Panc1 (cell line): ENCODE results near the gene ABI3BP. TPM values are rescaled to one million over a fixed set of nuclear protein-coding genes. Genes with fewer than 3 reads are reported as not detected.

Source experiments
- ATAC-seq: fragments of 200-7000 bp; cut with Tn5 transposase; 2 replicates; pipeline ENCODE4 v1.9.1; 2020; ENCODE audit warnings: mild to moderate bottlenecking, moderate library complexity
- BruUV-seq: library from RNA; stranded (reverse); fragments of 400-500 nt; replicated peaks from 2 replicates; lab custom pipeline; 2021; lab: Mats Ljungman, UMichigan
- CTCF ChIA-PET: fragments of 300-600 bp; sonication (Branson Sonifier 250); formaldehyde crosslinking; loops from one replicate; lab custom pipeline; 2022; ENCODE audit warnings: antibody characterized with exemption; lab: Charles Lee
- POLR2A ChIA-PET: fragments of 300-600 bp; sonication (Branson Sonifier 250); formaldehyde crosslinking; loops from one replicate; lab custom pipeline; 2022; ENCODE audit warnings: antibody characterized with exemption; lab: Charles Lee
- DNase-seq: peaks from one replicate; pipeline ENCODE4 v3.0.0-alpha.2; 2010; ENCODE audit warnings: low read depth, low spot score
- H3K27ac ChIP-seq: 2 replicates; pipeline ENCODE4 v1.5.1; 2011; ENCODE audit warnings: mild to moderate bottlenecking, low read length, inconsistent platforms
- H3K27me3 ChIP-seq: fragments of 200-500 bp; sonication (Bioruptor generic); 2 replicates; pipeline ENCODE4 v1.6.0; 2014; ENCODE audit warnings: low read length, inconsistent platforms; ENCODE audit not compliant: control insufficient read depth, insufficient read depth
- H3K36me3 ChIP-seq: fragments of 200-500 bp; sonication (Bioruptor generic); 2 replicates; pipeline ENCODE4 v1.5.1; 2014; ENCODE audit warnings: inconsistent platforms, mild to moderate bottlenecking, low read length, moderate library complexity; ENCODE audit not compliant: control insufficient read depth, insufficient read depth
- H3K4me1 ChIP-seq: 2 replicates; pipeline ENCODE4 v1.5.1; 2011; ENCODE audit warnings: inconsistent platforms, mild to moderate bottlenecking, low read length, moderate library complexity; ENCODE audit not compliant: control insufficient read depth, insufficient read depth
- H3K4me3 ChIP-seq, 2 experiments: 2 replicates each; pipeline ENCODE4 v1.5.1; 2011 to 2012; ENCODE audit warnings: low read depth in 2 of 2, low read length in 2 of 2, mild to moderate bottlenecking in 2 of 2, inconsistent platforms in 1 of 2, moderate library complexity in 1 of 2
- H3K9me3 ChIP-seq: fragments of 200-500 bp; sonication (Bioruptor generic); 2 replicates; pipeline ENCODE4 v1.5.1; 2014; ENCODE audit warnings: low read depth, mild to moderate bottlenecking, inconsistent platforms, low read length, moderate library complexity; ENCODE audit not compliant: control insufficient read depth, insufficient read depth
- CTCF ChIP-seq: fragments of 450-650 bp; IDR thresholded peaks from 2 replicates; pipeline ENCODE4 v1.5.1; 2017; ENCODE audit warnings: mild to moderate bottlenecking
- POLR2AphosphoS5 ChIP-seq: IDR thresholded peaks from 2 replicates; pipeline ENCODE4 v1.6.1; 2012; ENCODE audit warnings: mild to moderate bottlenecking, low read depth, low read length, moderate library complexity
- REST ChIP-seq, 2 experiments: IDR thresholded peaks; 2 replicates each; pipeline ENCODE4 v1.6.1; 2011 to 2012; ENCODE audit warnings: low read depth in 2 of 2, control low read depth in 1 of 2, low read length in 1 of 2, mild to moderate bottlenecking in 1 of 2, moderate library complexity in 1 of 2; ENCODE audit not compliant: insufficient read depth in 1 of 2
- SIN3A ChIP-seq: IDR thresholded peaks from 2 replicates; pipeline ENCODE4 v1.6.1; 2012; ENCODE audit warnings: low read depth, mild to moderate bottlenecking, low read length, moderate library complexity, borderline replicate concordance; ENCODE audit not compliant: insufficient read depth
- TCF7L2 ChIP-seq: IDR thresholded peaks from 2 replicates; pipeline ENCODE4 v1.6.1; 2011; ENCODE audit warnings: mild to moderate bottlenecking, low read depth, low read length, inconsistent platforms
- in situ Hi-C: cut with HindIII; loops from 2 replicates; pipeline ENCODE4 v1.10.0; 2016; ENCODE audit warnings: low sequenced_read_pairs, low pct_unique_long_range_greater_than_20kb
- intact Hi-C: fragments of 100-400 bp; cut with micrococcal nuclease; formaldehyde crosslinking; loops from one replicate; pipeline ENCODE4 v1.10.0; 2022; ENCODE audit not compliant: unreplicated experiment
- total RNA-seq: library from RNA; stranded (reverse); gene quantifications from one replicate; pipeline ENCODE4 v1.2.1, GENCODE V29; 2021; ENCODE audit not compliant: unreplicated experiment

The ABI3BP gene
- total RNA-seq, 1 experiment from 2014 or later: 0.21 TPM

GRCh38 chr3:100868096-100868495 is 125.1 kb downstream of the ABI3BP start:
- Histone ChIP-seq H3K4me1 (no peaks in the 10 kb centered on the region), H3K4me3 (no peak overlapping the region), H3K27ac (no peak overlapping the region), H3K9me3 (no peaks in the 10 kb centered on the region), H3K36me3 (no peaks in the 10 kb centered on the region), H3K27me3 (peaks cover 2% of the 10 kb centered on the region; the same call in 1 of the 2 replicates)
- no TSS peak for BruUV-seq
- ATAC-seq: no peak
- ChIA-PET CTCF (no interaction called here), POLR2A (no interaction called here)
- DNase-seq: no peak
- in situ Hi-C loops: no loop called here
- intact Hi-C loops: no loop called here
- no peak for TF ChIP-seq SIN3A
- no peak for TF ChIP-seq POLR2AphosphoS5
- TF ChIP-seq REST (IDR thresholded peaks at IDR 0.05; ENCODE audit: insufficient read depth in 1 of 2, low read depth in 2 of 2, low read length in 1 of 2): no peak
- TF ChIP-seq TCF7L2: no peak
- no peak for TF ChIP-seq CTCF

GRCh38 chr3:100865442-100865841 is 127.8 kb downstream of the ABI3BP start:
- no peak for TF ChIP-seq REST (IDR thresholded peaks at IDR 0.05; ENCODE audit: insufficient read depth in 1 of 2, low read depth in 2 of 2, low read length in 1 of 2)
- TF ChIP-seq POLR2AphosphoS5: no peak
- no peak for TF ChIP-seq SIN3A
- TF ChIP-seq CTCF: no peak
- no peak for TF ChIP-seq TCF7L2
- in situ Hi-C loops (no loop called here), intact Hi-C loops (no loop called here)
- CTCF ChIA-PET: no interaction called here
- BruUV-seq: no TSS peak
- no peaks in the 10 kb centered on the region for H3K9me3 ChIP-seq
- ATAC-seq: no peak
- no peaks in the 10 kb centered on the region for H3K36me3 ChIP-seq
- H3K27me3 ChIP-seq: peaks cover 3% of the 10 kb centered on the region
- POLR2A ChIA-PET: no interaction called here
- H3K27ac ChIP-seq: no peak overlapping the region
- no peaks in the 10 kb centered on the region for H3K4me1 ChIP-seq
- no peak for DNase-seq
- no peak overlapping the region for H3K4me3 ChIP-seq
